Neural crest cell (in vitro differentiated cells): Measurements from ENCODE around the gene DNAH12. TPM values are rescaled to one million over a fixed set of nuclear protein-coding genes. Genes with fewer than 3 reads are reported as not detected.
A peak's percentile ranks its signal among the peaks of the same experiment; 100 is the strongest.
"Not testable (repeated sequence)": the region's sequence is repeated elsewhere in the genome, so short reads cannot be mapped to it uniquely, and the experiment has no call there.

Experiments
- DNase-seq: peaks from one replicate; pipeline ENCODE4 v3.0.0; 2021; ENCODE audit warnings: low read depth, mixed read lengths, low spot score
- H3K27ac Mint-ChIP-seq: one replicate; pipeline ENCODE4 v1.8.0; 2021; ENCODE audit warnings: mild to moderate bottlenecking, mixed read lengths; ENCODE audit not compliant: unreplicated experiment
- H3K27me3 Mint-ChIP-seq: 2 replicates; pipeline ENCODE4 v1.8.0; 2021; ENCODE audit warnings: low read depth, mild to moderate bottlenecking, mixed read lengths
- H3K36me3 Mint-ChIP-seq: 2 replicates; pipeline ENCODE4 v1.8.0; 2021; ENCODE audit warnings: low read depth, mild to moderate bottlenecking, mixed read lengths
- H3K4me1 Mint-ChIP-seq: 2 replicates; pipeline ENCODE4 v1.8.0; 2021; ENCODE audit warnings: mixed read lengths
- H3K4me3 Mint-ChIP-seq: one replicate; pipeline ENCODE4 v1.8.0; 2021; ENCODE audit warnings: mild to moderate bottlenecking, mixed read lengths
- H3K9me3 Mint-ChIP-seq: 2 replicates; pipeline ENCODE4 v1.8.0; 2021; ENCODE audit warnings: mixed read lengths
- total RNA-seq: library from RNA; stranded (reverse); gene quantifications from 2 replicates; pipeline ENCODE4 v1.2.1, GENCODE V29; 2021
- TF ChIP-seq, protein P1 (sequence below): fragments of 200-600 bp; sonication (generic); conservative IDR thresholded peaks from 2 replicates; pipeline ENCODE4 v1.5.0; 2021; ENCODE audit warnings: antibody characterized with exemption, mild to moderate bottlenecking

The DNAH12 gene
- total RNA-seq, 1 donor from 2014 or later = 0.09 TPM

DNA sequence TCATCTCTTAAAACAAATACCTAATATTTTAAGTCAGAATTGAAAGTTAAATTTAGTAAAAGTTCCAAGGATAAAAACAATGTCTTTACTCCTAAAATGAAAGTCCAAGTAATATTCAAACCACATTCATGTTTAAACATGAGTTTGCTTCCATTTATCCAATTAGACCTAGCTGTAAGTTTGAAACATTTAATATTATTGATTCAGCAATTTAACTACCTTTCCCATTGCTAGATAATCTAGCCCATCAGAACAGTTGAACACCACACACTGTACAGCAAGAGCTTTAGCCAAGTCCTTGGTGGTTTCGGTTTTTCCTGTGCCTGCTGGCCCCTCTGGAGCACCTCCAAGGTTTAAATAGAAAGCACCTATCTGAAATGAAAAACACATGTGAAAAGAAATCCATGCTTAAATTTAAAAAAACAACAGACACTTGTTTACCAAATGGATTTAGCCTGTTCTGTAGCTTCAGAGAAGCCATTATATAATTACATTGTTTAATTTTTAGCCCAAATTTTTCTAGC lies 97.8 kb downstream of the DNAH12 start:
- peaks cover 15% of the 10 kb centered on the region for H3K4me1 Mint-ChIP-seq
- peaks cover 4% of the 10 kb centered on the region for H3K36me3 Mint-ChIP-seq
- DNase-seq = no peak
- H3K27ac Mint-ChIP-seq = no peak overlapping the region
- TF ChIP-seq, protein P1, sequence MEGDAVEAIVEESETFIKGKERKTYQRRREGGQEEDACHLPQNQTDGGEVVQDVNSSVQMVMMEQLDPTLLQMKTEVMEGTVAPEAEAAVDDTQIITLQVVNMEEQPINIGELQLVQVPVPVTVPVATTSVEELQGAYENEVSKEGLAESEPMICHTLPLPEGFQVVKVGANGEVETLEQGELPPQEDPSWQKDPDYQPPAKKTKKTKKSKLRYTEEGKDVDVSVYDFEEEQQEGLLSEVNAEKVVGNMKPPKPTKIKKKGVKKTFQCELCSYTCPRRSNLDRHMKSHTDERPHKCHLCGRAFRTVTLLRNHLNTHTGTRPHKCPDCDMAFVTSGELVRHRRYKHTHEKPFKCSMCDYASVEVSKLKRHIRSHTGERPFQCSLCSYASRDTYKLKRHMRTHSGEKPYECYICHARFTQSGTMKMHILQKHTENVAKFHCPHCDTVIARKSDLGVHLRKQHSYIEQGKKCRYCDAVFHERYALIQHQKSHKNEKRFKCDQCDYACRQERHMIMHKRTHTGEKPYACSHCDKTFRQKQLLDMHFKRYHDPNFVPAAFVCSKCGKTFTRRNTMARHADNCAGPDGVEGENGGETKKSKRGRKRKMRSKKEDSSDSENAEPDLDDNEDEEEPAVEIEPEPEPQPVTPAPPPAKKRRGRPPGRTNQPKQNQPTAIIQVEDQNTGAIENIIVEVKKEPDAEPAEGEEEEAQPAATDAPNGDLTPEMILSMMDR = no peak
- H3K9me3 Mint-ChIP-seq = peaks cover 7% of the 10 kb centered on the region
- H3K27me3 Mint-ChIP-seq = no peaks in the 10 kb centered on the region
- H3K4me3 Mint-ChIP-seq = no peak overlapping the region

DNA sequence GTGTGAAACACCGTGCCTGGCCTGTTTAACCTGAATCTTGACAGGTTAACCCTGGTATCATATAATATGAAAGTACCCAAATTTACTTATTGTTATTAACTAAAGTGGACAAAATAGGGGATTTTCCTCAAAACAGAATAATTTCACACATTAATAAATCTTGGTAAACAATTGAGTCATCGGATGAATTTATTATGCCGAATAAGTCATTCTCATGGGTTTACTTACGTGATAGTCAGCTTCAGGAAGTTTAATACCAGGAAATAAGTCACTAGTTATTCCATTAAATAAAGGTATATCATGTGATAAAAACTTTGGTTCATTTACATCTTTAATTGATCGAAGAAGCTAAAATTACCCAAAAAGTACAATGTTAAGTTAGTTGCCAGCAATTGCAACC lies 99.7 kb downstream of the DNAH12 start:
- Mint-ChIP-seq H3K27ac (no peak overlapping the region), H3K36me3 (no peaks in the 10 kb centered on the region), H3K4me1 (peaks cover 4% of the 10 kb centered on the region), H3K4me3 (no peak overlapping the region), H3K27me3 (no peaks in the 10 kb centered on the region), H3K9me3 (no peaks in the 10 kb centered on the region)
- DNase-seq = no peak
- TF ChIP-seq, protein P1 = no peak

DNA sequence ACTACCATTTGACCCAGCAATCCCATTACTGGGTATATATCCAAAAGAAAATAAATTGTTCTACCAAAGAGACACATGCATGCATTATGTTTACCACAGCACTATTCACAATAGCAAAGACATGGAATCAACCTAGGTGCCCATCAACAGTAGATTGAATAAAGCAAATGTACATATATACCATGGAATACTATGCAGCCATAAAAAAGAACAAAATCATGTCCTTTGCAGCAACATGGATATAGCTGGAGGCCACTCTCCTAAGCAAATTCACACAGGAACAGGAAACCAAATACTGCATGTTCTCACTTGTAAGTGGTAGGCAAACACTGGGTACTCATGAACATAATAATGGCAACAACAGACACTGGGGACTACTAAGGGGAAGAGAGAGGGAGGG lies 104.0 kb downstream of the DNAH12 start:
- not testable (repeated sequence) for H3K9me3 Mint-ChIP-seq, H3K36me3 Mint-ChIP-seq, H3K4me3 Mint-ChIP-seq, H3K27me3 Mint-ChIP-seq, H3K27ac Mint-ChIP-seq, DNase-seq, H3K4me1 Mint-ChIP-seq

DNA sequence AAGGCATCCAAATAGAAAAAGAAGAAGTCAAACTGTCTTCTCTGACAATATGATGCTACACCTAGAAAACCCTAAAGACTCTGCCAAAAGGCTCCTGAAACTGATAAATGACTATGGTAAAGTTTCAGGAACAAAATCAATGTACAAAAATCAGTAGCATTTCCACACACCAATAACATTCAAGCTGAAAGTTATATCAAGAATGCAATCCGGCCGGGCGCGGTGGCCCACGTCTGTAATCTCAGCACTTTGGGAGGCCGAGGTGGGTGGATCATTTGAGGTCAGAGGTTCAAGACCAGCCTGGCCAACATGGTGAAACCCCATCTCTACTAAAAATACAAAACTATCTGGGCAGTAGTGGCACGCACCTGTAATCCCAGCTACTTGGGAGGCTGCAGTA lies 105.7 kb downstream of the DNAH12 start:
- not testable (repeated sequence) for H3K27me3 Mint-ChIP-seq, H3K9me3 Mint-ChIP-seq, H3K4me1 Mint-ChIP-seq, DNase-seq, H3K36me3 Mint-ChIP-seq, H3K4me3 Mint-ChIP-seq, H3K27ac Mint-ChIP-seq

DNA sequence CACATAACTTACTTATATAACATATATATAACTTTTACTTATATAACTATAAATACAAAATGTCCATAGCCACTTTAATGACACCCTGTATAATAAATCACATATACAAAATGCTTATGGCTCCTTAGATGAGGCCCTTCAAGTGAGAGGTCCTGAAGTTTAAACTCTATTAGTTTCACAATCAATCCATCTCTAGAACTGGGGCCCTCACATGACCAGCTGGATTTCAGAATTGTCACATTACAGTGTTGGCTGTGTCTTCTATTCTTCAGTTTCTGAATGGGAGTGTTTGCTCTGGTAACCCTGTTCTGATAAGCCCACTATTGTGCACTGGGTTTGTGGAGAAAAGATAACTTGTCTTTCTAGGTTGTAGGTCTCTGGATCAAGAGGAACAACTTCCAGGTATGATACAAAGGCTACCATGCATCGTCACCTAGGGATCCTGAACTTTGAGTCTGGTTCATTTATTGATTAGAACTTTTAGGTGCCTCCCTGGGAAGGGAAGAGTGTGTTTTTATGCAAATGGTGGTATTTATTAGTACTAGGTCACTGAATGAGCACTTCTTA lies 107.9 kb downstream of the DNAH12 start:
- Mint-ChIP-seq H3K27me3 (no peaks in the 10 kb centered on the region), H3K9me3 (no peaks in the 10 kb centered on the region), H3K4me1 (no peaks in the 10 kb centered on the region), H3K27ac (no peak overlapping the region), H3K4me3 (no peak overlapping the region), H3K36me3 (no peaks in the 10 kb centered on the region)
- DNase-seq = no peak
- TF ChIP-seq, protein P1 = no peak

DNA sequence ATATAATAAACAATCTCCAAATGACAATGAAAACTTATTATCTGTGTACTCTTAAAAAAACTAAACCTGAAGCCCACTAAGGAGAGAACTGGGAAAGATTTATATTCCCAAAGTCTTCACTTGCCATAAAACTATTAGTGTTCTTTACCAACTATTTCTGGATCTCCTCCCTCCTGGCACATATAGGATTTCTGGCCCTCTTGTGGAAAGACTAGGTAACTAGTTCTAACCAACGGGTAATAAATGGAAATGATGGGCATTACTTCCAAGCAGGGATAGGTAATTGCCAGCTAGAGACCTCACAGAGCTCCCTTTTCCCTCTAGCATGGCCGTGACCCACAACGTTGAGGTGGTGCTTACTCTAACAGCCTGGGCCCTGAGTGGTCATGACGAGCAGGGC lies 110.1 kb downstream of the DNAH12 start:
- Mint-ChIP-seq H3K9me3 (no peaks in the 10 kb centered on the region), H3K4me1 (no peaks in the 10 kb centered on the region), H3K27me3 (no peaks in the 10 kb centered on the region), H3K36me3 (no peaks in the 10 kb centered on the region), H3K4me3 (no peak overlapping the region), H3K27ac (no peak overlapping the region)
- no peak for DNase-seq
- TF ChIP-seq, protein P1 = peak; percentile 68
